SW480 (cell line): ENCODE results near the gene ARF6.
A peak's percentile ranks its signal among the peaks of the same experiment; 100 is the strongest.
"Not testable (repeated sequence)": the region's sequence is repeated elsewhere in the genome, so short reads cannot be mapped to it uniquely, and the experiment has no call there.

Source experiments
- DNase-seq: peaks from one replicate; pipeline ENCODE4 v3.0.0-alpha.2; 2016; ENCODE audit warnings: low spot score

Gene ARF6

DNA sequence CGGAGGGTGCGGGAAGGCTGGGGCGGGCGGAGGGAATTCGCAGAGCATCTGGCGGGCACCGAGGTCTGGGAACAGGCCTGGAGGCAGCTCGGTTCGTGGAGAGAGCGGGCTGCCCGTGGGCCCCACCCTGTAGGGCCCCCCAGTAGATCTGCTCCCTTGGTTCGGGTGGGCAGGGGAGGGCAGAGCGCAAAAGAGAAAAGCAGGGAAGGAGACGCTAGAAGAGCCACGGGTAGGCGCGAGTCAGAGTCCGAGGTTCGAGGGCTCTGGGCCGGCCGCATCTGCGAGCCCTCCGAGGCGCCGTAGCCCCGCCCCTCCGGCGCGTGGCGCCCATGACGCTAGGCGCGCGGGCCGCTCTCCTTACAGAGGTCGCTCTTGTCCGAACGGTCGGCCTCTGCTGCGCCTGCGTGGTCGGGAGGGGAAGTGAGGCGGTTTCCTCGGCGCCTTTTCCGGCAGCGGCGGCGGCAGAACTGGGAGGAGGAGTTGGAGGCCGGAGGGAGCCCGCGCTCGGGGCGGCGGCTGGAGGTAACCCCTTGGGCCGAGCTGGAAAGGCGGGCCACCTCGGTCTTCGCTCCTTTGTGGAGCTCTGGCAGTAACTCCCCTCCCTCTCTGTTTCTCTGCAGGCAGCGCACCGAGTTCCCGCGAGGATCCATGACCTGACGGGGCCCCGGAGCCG lies at the start of gene ARF6:
TSS of gene ARF6 (plus strand) at position 447 of the 673 bp plus-strand sequence. CDS start 655 bp downstream, outside the sequence.
- DNase-seq: peak; percentile 94

DNA sequence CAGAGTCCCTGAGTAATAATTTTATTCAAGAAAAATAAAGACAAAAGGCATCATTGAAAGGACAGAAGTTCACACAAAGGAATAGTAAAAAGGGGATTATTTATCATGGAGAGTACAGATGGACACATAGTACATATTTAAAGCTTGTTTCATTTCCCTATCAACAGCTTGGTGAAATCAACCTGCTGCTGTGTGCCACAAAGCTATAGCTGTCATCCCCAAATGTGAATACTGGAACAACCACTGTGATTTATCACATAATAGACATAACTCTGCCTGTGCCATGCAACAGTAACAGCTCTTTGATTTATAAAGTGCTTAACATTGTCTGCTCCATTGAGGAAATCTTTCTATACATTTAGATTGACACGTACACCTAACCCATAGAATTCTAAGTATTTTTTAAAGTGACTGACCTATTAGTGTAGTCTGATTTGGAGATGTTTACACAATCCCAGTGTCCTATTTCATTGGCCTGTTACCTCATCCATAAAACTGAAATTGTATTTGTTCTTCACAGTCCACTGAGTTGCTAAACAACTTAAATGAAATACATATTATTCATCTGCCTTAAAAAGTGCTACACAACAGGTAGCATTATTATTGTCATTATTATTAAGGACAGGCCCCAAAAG lies 43.6 kb upstream of the ARF6 start:
- DNase-seq: no peak

DNA sequence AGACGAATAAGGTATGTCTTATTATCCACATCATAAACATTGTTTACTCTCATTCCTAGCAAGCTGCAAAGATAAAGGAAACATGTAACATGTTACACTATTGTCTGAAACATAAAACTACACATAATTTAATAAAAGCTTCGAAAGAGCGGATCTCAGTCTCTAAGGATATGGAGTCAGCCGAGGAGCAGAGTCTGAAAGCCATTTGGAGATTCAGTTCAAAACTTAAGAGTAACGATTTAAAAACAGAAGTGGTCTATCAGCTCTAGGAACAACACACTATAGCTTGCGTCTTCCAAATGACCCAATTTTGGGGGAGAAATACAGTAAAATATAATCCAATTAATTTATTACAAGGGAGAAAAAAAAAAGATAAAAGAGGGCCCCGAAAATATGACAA lies 41.1 kb upstream of the ARF6 start:
- no peak for DNase-seq

DNA sequence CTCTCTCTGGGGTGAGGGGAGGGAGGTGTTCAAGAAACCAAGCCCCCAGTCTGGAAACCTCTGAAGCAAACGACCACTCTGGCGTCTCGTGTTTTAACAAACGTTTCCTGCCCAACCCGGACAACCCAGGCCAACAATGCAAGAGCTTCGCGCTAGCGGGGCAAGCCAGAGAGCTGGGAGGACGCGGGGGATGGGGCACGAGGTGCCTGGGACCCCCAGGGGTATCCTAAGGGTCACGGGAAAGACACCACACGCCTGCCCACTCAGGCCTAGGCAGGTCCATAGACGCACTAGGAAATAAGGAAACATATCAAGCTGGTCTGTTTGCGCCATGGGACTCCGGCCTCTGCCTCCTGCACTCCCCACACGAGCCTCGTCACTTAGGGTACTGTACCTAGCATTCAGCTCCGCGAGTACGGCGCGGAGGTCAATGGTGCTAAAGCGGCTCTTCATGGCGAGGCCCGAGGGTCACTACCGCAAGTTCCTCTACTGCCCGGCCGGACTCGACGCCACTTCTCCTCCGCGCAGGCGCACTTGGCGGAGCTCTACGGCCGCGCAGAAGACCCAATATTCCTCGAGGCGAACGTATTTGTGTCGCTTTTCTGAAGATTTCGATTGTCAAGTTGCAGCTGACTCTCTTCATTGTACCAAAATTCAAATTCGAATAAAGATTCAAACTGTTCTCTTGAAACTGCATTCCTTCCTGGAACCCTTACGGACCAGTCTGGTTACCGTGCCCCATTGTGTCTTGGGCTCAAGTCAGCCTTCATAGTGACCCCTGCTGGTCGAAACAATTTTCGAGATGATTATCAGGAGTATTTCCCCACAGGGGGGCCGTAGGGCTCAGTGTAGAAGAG lies 40.4 kb upstream of the ARF6 start, which contains the start of gene NEMF:
TSS of gene NEMF (minus strand) at position 488 of the 857 bp plus-strand sequence. CDS start at position 453, 35 bp downstream.
- peak; percentile 79 for DNase-seq

DNA sequence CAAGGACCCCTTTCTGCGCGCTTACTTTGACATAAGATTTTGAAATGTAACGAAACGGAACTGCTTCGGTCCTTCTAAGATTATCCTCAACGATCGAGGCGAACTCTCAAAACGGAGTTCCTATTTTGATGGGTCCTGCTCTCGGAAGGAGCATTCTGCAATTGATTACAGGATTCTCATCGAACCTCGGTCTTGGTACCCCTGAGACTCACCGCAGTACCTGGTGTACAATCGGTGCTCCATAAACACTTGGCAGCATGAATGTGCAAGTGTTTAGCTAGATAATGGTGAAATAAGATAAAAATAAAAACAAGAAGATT lies 39.8 kb upstream of the ARF6 start:
- DNase-seq: no peak

DNA sequence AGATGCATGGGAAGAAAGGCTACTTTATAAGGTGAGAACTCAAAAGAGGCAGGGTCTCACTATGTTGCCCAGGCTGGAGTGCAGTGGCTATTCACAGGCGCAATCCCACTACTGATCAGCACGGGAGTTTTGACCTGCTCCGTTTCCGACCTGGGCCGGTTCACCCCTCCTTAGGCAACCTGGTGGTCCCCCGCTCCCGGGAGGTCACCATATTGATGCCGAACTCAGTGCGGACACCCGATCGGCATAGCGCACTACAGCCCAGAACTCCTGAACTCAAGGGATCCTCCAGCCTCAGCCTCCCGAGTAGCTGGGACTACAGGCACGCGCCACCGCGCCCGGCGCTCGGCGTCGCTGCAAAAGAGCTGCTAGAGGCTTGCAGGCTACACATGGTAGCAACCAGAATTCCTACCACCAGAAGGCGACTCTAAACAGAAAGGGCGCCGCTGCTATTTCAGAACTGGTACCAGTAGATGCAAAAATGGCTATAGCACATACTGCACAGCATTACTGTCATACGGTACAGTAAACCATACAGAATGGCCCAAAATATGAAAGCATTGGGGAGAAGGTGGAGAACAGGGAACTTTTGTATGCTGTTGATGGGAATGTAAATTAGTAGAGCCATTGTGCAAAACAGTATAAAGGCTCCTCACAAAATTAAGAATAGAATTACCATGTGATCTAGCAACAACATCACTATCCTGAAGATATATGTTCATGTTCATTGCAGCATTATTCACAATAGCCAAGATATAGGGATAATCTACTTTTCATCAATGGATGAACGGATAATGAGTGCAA lies 39.1 kb upstream of the ARF6 start:
- peak; percentile 86 for DNase-seq

DNA sequence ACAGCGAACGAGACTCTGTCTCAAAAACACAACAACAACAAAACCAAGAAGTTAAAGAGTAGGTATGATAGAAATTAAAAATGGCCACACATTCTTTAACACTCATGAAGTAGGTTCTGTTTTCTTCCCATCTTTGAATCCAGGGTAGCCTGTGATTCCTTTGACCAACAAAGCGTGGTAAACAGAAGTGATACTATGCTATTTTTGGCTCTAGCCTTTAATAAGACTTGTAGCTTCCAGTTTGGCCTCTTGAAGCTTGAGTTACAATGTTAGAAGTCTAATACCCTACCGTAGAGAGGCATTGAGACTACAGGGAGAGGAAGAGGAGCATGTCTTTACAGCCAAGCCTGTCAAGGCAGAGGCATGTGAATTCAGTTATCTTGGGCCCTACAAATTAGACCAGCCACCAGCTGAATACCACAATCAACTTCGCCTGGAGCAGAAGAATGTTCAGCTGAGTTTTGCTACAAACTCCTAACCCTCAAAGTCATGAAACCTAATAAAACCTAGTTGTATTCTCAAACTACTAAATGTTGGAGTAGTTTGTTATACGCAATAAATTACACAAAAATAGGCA lies 35.4 kb upstream of the ARF6 start:
- no peak for DNase-seq

DNA sequence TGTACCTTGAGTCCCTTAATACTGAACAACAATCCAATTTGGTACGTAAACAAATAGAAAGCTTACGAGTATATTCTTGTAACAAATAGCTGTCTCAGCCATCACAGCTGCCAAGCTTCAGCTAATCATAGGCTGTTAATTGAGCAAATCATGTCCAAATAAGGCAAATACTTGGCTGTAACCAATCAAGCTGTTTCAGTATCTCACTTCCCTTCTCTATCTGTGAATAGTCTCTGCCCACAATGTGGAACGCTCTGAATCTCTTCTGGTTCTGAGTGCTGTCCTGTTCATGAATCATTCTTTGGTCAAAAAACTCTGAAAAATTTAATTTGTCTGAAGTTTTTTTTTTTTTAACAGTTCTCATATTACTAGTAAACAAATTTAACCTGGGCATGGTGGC lies 34.5 kb upstream of the ARF6 start:
- DNase-seq: no peak

DNA sequence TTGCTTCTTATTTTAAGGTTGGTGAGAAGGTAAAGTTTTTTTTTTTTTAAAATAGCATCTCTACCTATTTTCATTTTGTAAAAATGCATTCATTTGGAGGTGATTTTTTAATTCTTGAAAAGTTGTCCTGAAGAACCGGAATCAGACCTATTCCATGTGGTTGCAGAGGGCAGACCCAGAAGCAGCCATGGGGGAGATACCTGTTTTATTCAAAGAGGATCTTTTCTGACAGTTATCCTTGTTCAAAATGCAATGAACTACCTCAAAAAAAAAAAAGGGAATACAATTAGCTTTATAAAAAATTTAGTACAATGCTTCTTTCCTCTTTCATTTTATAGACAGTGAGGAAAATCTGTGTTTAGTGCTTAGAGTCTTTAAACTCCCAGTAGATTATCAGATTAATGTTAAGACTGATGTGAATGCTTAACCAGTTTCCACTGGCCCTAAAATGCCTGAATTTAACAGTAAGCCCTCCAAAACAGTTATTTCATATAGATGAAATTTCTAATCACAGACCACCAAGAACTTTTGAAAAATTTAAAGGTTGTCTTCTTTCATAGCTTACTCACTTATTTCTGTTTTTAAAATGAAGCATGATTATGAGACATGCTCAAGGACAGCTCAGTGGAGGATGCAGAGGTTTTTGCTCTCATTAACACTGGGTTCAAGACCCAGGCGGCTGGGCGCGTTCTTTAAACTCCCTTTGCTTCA lies 31.7 kb upstream of the ARF6 start:
- no peak for DNase-seq

DNA sequence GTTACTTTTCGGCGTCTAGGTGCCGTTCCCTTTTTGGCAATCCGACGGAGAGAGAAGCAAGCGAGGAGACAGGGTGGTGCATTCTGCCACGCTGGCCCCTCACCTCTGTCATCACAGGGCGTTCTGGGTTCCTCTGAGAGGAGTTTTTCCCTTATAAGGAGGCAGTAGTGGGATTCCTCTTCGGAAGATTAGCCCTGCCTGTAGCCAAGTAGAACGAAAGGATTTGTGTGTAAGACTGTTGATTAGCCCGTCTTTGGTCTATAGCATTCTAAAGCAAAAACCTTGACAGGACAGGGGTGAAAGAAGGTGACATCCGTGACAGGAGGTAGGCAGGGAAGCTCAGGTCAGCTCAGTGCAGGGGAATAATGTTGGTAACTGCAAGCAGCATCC lies 31.2 kb upstream of the ARF6 start:
- DNase-seq: peak; percentile 70

DNA sequence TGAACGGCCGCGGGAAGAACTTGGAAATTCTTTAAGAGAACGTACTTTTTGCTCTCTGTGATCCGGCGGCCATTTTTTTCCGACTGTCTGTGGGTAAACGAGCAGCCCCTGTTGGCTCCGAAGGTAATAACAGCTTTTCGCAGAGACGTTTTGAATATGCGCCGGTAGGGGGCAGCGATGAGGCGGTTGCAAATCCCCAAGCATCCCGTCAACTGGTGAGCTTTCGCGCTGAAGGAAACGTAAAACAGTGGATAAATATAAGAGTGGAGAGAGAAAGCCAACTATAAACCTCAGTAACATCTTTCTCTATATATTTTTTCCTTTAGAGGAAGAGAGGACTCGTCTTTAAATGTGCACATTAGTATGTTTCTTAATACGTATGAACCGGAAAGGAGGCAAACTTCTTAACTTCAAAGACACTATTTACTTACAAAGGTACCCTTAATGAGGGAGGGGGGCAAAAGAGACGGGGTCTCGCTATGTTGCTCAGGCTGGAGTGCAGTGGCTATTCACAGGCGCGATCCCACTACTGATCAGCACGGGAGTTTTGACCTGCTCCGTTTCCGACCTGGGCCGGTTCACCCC lies 30.7 kb upstream of the ARF6 start:
- DNase-seq: peak; percentile 82

DNA sequence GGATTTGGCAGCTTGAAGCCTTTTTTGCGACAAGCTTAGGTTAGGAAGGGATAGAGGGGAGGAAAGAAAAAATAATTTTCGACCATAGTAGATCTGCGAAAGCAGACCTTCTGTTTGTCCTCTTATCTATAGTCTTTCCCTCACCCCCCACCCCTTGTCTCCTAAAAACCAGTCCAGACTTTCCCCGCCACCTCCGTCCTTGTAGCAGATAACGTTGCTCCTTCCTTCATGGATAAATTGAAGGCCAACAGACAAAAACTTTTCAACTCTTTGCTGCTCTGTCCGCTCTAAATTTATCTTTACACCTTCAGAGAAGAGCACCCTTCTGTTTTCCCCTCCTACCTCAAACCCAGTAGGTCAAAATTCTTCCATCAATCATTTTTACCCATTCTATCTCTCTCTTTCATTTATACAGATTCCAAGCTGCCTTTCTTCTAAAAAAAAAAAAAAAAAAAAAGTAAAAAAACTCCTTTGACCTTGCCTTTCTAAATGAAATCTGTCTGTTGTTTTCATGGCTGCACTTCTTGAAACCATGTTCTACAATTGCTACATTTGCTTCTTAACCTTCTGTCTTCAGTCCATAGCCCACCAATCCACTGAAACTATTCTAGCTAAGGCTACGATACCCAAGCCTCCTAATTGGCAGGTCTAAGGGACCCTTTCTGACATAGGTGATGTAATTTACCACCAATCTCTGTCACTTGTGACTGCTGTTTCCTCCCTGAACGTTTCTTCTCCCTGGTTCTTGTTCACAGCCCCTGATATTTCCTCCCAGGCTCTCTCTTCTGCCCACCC lies 29.2 kb upstream of the ARF6 start:
- DNase-seq: peak; percentile 49

DNA sequence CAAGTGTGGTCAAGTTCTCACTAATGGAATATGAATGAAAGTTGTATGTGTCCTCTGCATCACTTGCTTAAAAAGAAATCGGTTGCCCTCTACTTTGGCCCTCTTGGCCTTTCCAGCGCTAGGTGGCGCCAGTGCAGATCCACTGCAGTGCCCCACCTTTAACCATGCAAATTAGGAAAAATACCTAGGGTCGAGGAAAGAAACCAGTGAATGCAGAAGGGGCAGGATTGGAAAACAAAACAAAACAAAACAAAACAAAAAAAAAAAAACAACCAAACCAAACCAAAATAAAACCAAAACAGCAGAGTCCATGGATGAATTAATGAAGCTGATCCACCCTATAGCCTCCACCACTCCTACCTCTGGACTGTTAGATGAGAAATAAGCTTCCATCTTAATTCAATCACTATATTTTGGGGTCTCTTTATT lies 27.4 kb upstream of the ARF6 start:
- peak; percentile 62 for DNase-seq

DNA sequence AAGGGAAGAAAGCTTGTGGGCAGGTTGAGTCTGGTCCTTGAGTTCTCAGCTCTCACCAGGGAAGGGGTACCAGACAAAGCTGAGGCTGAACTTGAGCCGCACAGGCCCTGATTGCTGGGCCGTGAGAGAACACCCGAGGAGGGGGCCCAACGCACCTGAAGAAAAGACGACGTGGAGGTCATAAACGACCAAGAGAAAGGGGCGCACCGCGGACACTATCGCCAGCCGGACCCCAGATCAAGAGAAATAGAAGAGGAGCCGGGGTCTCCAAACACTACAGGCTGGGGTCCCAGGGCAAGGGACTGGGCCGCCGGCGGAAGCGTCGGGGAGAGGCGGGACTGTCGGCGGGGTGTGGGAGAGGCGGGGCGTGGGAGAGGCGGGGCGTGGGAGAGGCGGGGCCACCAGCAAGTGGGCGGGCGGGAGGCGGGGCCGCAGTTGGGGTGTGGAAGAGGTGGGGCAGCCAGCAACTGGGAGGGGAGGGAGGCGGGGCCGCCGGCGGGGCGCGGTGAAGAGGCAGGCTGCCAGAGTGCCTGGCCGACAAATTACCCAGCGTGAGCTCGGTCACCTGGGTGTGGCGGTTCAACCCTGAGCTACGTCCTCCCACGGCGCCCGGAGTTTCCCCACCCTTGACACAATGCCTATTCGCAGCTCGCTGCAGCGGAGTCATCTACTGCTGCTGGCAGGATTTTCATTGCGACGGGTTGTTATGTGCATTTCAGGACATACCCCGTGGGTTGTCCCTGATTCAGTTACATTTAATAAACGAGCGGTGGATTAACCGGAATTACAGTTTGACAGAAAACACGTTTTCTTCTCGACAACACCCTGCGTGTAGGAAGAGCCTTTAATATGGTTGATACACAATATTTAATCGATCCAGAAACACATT lies 24.8 kb upstream of the ARF6 start:
- DNase-seq: peak; percentile 96

DNA sequence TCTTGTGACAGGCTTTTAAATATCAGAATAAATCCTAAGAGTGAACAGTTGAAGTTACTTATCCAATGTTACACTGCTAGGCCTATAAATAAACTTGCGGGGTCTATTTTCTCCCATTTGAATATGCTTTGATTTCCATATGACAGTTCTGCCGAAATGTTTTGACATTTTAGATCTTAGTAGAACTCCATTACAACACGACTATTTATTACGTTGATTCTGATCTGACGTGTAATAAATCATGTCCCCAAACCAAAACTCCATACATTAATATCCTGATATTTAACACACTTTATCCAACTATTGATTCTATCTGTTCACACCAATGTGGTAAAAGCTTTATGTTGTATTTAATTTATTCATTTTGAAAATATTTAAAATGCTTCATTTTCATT lies 24.2 kb upstream of the ARF6 start:
- DNase-seq: no peak

DNA sequence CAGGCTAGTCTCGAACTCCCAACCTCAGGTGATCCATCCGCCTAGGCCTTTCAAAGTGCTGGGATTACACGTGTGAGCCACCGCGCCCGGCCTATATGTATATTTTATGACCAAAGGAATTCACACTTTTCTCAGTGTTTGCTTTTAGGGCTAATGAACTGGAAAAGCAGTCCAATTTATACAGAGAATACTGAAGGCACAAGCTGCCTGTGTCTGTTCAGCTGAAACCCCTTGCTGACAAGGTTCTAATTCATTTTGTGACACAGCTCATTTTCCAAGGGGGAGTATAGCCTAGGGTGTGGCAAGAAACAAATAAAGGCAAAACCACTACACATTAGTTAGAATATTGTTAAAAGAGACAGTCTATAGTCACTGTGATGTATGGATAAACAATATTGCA lies 22.0 kb upstream of the ARF6 start:
- DNase-seq: no peak

DNA sequence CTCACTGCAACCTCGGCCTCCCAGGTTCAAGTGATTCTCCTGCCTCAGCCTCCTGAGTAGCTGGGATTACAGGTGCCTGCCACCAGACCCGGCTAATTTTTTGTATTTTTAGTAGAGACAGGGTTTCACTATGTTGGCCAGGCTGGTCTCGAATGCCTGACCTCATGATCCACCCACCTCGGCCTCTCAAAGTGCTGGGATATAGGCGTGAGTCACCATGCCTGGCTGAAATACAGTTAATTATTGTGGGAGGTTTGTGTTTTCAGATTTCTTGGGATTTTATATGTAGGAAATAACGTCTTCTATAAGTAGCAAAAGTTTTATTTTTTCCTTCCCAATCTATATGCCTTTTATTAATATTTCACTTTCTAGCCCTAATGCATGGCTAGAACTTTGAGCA lies 19.3 kb upstream of the ARF6 start:
- not testable (repeated sequence) for DNase-seq

DNA sequence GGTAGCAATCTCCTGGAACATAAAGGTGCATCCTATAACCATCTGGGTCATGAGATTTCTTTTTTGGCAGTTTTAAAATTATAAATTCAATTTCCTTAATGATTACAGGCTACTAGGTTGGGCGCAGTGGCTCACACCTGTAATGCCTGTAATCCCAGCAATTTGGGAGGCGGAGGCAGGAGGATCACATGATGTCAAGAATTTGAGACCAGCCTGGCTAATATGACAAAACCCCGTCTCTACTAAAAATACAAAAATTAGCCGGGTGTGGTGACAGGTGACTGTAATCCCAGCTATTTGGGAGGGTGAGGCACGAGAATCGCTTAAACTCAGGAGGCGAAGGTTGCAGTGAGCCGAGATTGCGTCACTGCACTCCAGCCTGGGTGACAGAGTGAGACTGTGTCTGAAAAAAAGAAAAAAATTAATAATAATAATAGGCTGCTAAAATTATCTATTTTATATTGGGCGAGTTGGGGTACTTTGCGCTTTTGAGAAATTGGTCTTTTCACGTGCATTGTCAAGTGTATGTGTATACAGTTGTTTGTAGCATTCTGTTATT lies 17.2 kb upstream of the ARF6 start:
- DNase-seq: no peak
